Kidney (tissue), 14 donors: ENCODE results near the gene LCMT2. TPM values are rescaled to one million over a fixed set of nuclear protein-coding genes. Genes with fewer than 3 reads are reported as not detected.

Source experiments
- DNase-seq, 5 donors: peaks; one replicate each; pipeline ENCODE4 v3.0.0-alpha.2; 2013 to 2020
- FAIRE-seq: peaks from 2 replicates; lab custom pipeline; 2012; peaks lifted over from hg19 to GRCh38; lab: Jason Lieb, UNC
- H3K27ac ChIP-seq, 2 donors: one replicate each; pipeline ENCODE4 v1.7.0; 2013; ENCODE audit warnings: low read depth in 2 of 2, low read length in 2 of 2, inconsistent platforms in 1 of 2
- H3K27me3 ChIP-seq: one replicate; pipeline ENCODE4 v1.7.1; 2013; ENCODE audit warnings: low read length, inconsistent platforms; ENCODE audit not compliant: control insufficient read depth, insufficient read depth
- H3K36me3 ChIP-seq, 3 donors: one replicate each; pipeline versions ENCODE4 v1.7.0 to v1.7.1; 2013; ENCODE audit warnings: low read length in 3 of 3, control low read depth in 1 of 3, inconsistent platforms in 1 of 3; ENCODE audit not compliant: insufficient read depth in 3 of 3, control insufficient read depth in 2 of 3
- H3K4me1 ChIP-seq, 3 donors: one replicate each; pipeline versions ENCODE4 v1.7.0 to v1.7.1; 2013; ENCODE audit warnings: low read length in 3 of 3, inconsistent platforms in 1 of 3, low read depth in 1 of 3; ENCODE audit not compliant: control insufficient read depth in 2 of 3, insufficient read depth in 2 of 3
- H3K4me3 ChIP-seq, 3 donors: one replicate each; pipeline versions ENCODE4 v1.7.0 to v1.8.1; 2013; ENCODE audit warnings: low read length in 3 of 3, control low read depth in 1 of 3, inconsistent platforms in 1 of 3
- H3K9ac ChIP-seq, 3 donors: one replicate each; pipeline versions ENCODE4 v1.7.0 to v1.7.1; 2013; ENCODE audit warnings: low read length in 3 of 3, control low read depth in 1 of 3, inconsistent platforms in 1 of 3
- H3K9me3 ChIP-seq, 3 donors: one replicate each; pipeline versions ENCODE4 v1.7.0 to v1.7.1; 2013; ENCODE audit warnings: low read length in 3 of 3, control low read depth in 1 of 3, inconsistent platforms in 1 of 3; ENCODE audit not compliant: control insufficient read depth in 2 of 3, insufficient read depth in 1 of 3
- intact Hi-C: fragments of 100-400 bp; cut with DNase I; formaldehyde crosslinking; loops from one replicate; pipeline ENCODE4 v1.11.1; 2022
- polyA plus RNA-seq: library from polyadenylated mRNA; stranded (reverse); fragments of 350-450 nt; fragmentation: Illumina TruSeq; extraction: RNeasy Lipid Tissue Mini Kit (QIAGEN cat#74804); gene quantifications from one replicate; pipeline ENCODE4 v1.2.3, GENCODE V29; 2014; ENCODE audit warnings: low read depth, low replicate concordance; ENCODE audit not compliant: insufficient read depth
- total RNA-seq: library from RNA; stranded (reverse); fragmentation: NEBNext Ultra II Directional; extraction: Animal tissue kit (Norgen Biotek cat#: 25700); gene quantifications from one replicate; pipeline ENCODE4 v1.2.1, GENCODE V29; 2021
- TF ChIP-seq, protein P1 (sequence below): IDR thresholded peaks from 3 replicates; pipeline ENCODE4 v1.5.1; 2012; ENCODE audit warnings: mild to moderate bottlenecking, moderate library complexity, borderline replicate concordance; ENCODE audit not compliant: insufficient read depth; ENCODE audit errors: extremely low read depth
- donor health status: control.
- donor health status: control.
- donor health status: control.
- donor health status: control.
- donor health status: control.
- donor health status: DM: yes; HTN: yes; CAD: no.
- donor health status: Normal renal cell carcinoma (clear cell type).

The LCMT2 gene
- total and polyA plus RNA-seq, 2 donors from 2014 or later: 5.8 to 12.7 TPM

DNA sequence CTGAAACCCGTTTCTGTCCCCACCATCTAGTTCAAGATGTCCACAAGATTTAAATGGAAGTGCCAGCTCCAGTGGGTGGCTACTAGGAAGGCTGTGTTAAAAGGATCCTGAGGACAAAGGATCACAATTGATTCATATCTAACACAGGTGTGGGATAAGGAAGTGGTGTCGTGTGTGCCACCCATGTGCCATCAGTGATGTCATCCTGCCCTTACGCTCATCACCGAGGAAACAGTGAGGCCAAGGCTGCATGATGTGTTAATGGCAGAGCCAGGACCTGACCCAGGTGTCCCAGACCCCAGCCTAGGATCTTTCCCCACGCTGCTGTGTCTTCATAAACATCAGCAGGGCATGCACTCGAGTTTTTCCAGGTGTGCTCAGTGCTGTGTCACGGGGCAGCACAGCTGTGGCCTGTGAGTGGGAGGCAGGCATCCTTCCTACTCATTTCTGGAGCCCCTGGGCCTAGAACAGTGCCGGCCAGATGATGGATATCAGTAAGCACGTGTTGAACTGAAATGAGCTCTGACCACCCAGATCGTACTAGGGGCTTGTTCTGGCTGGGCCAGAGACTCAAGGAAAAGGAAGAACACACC is 53.0 kb downstream of the LCMT2 start:
- Histone ChIP-seq H3K36me3 (no peaks in the 10 kb centered on the region), H3K27ac (no peak overlapping the region), H3K4me1 (no peaks in the 10 kb centered on the region), H3K9me3 (no peaks in the 10 kb centered on the region), H3K9ac (no peak overlapping the region), H3K4me3 (no peak overlapping the region), H3K27me3 (no peaks in the 10 kb centered on the region)
- FAIRE-seq (no peak), DNase-seq (no peak)
- intact Hi-C loops: no loop called here
- TF ChIP-seq, protein P1, sequence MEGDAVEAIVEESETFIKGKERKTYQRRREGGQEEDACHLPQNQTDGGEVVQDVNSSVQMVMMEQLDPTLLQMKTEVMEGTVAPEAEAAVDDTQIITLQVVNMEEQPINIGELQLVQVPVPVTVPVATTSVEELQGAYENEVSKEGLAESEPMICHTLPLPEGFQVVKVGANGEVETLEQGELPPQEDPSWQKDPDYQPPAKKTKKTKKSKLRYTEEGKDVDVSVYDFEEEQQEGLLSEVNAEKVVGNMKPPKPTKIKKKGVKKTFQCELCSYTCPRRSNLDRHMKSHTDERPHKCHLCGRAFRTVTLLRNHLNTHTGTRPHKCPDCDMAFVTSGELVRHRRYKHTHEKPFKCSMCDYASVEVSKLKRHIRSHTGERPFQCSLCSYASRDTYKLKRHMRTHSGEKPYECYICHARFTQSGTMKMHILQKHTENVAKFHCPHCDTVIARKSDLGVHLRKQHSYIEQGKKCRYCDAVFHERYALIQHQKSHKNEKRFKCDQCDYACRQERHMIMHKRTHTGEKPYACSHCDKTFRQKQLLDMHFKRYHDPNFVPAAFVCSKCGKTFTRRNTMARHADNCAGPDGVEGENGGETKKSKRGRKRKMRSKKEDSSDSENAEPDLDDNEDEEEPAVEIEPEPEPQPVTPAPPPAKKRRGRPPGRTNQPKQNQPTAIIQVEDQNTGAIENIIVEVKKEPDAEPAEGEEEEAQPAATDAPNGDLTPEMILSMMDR: no peak

DNA sequence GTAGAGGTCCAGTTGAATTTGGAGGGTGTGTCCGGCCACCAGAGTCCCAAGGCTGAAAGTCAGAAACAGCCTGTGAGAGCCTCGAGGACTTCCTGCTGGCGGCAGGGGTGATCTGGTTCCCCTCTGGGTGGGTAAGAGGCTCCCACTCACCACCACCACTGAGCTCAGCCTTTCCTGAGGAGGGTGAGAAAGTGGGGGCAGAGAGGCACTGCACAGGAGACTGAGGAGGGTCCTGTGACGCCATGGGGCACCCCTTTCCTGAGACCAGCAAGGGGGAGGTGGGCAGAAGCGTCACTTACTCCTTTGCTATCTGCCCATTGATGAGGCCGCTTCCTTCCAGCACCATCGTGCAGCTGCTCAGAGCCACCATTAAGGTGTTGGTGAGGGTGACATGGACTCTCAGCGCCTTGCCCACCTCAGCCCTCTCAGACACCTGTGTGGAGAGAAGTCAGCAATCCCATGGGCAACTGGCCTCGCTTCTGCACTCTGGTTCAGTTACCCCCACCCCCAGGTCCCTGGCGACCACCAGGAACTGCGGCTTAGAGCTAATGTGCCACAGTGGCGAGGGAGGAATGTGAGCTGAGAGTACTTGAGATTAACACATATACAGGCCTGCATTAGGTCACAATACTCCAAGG is 53.7 kb downstream of the LCMT2 start:
- no peaks in the 10 kb centered on the region for H3K9me3 ChIP-seq
- H3K9ac ChIP-seq: no peak overlapping the region
- H3K27ac ChIP-seq: no peak overlapping the region
- no peaks in the 10 kb centered on the region for H3K36me3 ChIP-seq
- TF ChIP-seq, protein P1: no peak
- FAIRE-seq (no peak), DNase-seq (no peak)
- intact Hi-C loops: no loop called here
- H3K4me1 ChIP-seq: no peaks in the 10 kb centered on the region
- H3K4me3 ChIP-seq: no peak overlapping the region
- H3K27me3 ChIP-seq: no peaks in the 10 kb centered on the region

DNA sequence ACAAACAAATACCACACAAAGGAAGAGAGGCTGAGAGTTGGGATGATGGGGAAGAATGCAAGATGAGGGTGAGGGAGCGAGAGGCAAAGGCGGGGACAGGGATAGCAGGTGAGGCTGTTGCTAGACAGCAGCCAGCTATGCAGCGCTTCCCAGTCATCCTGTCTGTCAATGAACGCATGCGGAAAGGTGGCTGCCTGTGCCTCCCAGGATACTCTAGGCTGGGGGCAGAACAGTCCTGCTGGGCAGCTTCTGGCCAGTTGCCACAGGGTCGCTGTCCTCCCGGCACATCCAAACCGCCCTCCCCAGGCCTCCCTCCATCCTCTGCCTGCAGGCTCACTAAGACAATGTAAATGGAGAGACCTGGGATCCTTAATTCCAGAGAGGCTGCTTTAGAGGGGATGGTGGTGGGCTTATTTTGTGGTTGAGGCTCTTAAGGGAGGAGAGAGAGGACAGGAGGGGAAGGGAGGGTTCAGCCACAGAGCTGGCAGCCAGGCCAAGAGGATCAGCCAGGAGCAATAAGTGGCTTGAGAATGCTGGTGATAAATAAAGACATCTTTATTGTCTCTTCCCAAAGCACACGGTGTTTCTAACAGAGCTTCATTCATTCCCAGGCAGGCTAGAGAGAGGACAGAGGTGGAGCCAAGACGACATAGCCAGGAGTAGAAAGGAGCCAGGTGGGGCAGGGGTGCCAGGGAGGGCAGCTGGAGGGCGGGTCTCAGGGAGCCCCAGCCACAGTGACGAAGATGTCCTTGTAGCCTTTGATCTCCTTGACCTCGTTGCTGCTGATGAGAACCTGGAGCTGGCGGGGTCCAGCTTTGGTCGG is 54.4 kb downstream of the LCMT2 start:
- no peaks in the 10 kb centered on the region for H3K9me3 ChIP-seq
- no peaks in the 10 kb centered on the region for H3K36me3 ChIP-seq
- H3K27ac ChIP-seq: no peak overlapping the region
- TF ChIP-seq, protein P1: no peak
- H3K4me3 ChIP-seq: no peak overlapping the region
- no peak overlapping the region for H3K9ac ChIP-seq
- FAIRE-seq (no peak), DNase-seq (no peak)
- no peaks in the 10 kb centered on the region for H3K4me1 ChIP-seq
- no peaks in the 10 kb centered on the region for H3K27me3 ChIP-seq
- intact Hi-C loops: no loop called here
